K562 (cell line): ENCODE results near the gene NAA50.

Source experiments
- ARNT ChIP-seq, 2 experiments: fragments of 450-650 bp; IDR thresholded peaks; 2 replicates each; pipeline ENCODE4 v1.6.1; 2016; ENCODE audit warnings: mild to moderate bottlenecking in 1 of 2
- ATF7 ChIP-seq: fragments of 450-650 bp; IDR thresholded peaks from 2 replicates; pipeline ENCODE4 v1.7.1; 2014; ENCODE audit warnings: mild to moderate bottlenecking, moderate library complexity
- HNRNPK ChIP-seq: fragments of 200-400 bp; formaldehyde crosslinking; IDR thresholded peaks from one replicate; pipeline ENCODE4 v1.6.1; 2018; ENCODE audit warnings: mild to moderate bottlenecking, low read depth, low read length; ENCODE audit not compliant: poor library complexity, severe bottlenecking
- MAFG ChIP-seq: fragments of 450-650 bp; conservative IDR thresholded peaks from 2 replicates; pipeline ENCODE4 v1.6.1; 2016; ENCODE audit warnings: missing genetic modification characterization, missing compliant biosample characterization
- NCOA1 ChIP-seq: fragments of 450-650 bp; IDR thresholded peaks from 2 replicates; pipeline ENCODE4 v1.6.1; 2016; ENCODE audit warnings: low read depth
- TARDBP ChIP-seq: fragments of 450-650 bp; IDR thresholded peaks from 2 replicates; pipeline ENCODE4 v1.6.1; 2016
- TF ChIP-seq, protein P1 (sequence below), 2 experiments: fragments of 450-650 bp in 1 of 2; sonication (generic) in 1 of 2; formaldehyde crosslinking in 1 of 2; IDR thresholded peaks in 1 of 2; conservative IDR thresholded peaks in 1 of 2; 2 replicates each; pipeline versions ENCODE4 v1.6.1 to v1.8.1; 2016 to 2023; ENCODE audit warnings: mild to moderate bottlenecking in 2 of 2, moderate library complexity in 2 of 2, inconsistent platforms in 1 of 2, missing genetic modification reagents in 1 of 2
- TF ChIP-seq, protein P2 (sequence below), 3 experiments: IDR thresholded peaks in 2 of 3; conservative IDR thresholded peaks in 1 of 3; 2 replicates each; pipeline ENCODE4 v1.5.1; 2011 to 2012; ENCODE audit warnings: low read length in 3 of 3, mild to moderate bottlenecking in 3 of 3, control low read depth in 2 of 3, improper control_type of control experiment in 1 of 3, inconsistent platforms in 1 of 3, low read depth in 1 of 3, mixed read lengths in 1 of 3, moderate library complexity in 1 of 3; ENCODE audit not compliant: insufficient read depth in 2 of 3

DNA sequence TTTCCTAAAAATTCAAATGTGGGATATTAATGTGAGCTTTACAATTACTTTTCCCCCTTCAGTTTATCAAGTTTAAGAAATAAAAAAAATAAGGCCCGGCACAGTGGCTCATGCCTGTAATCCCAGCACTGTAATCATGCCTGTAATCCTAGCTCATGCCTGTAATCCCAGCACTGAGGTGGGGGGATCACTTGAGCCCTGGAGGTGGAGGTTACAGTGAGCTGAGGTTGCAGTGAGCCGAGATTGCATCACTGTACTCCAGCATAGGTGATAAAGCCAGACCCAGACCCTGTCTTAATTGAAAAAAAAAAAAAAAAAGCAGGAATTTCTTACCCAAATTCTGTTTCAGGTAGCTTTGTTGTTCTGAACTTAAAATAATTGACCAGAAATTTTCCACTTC, 18.6 kb upstream of the NAA50 start:
- TF ChIP-seq, protein P1, sequence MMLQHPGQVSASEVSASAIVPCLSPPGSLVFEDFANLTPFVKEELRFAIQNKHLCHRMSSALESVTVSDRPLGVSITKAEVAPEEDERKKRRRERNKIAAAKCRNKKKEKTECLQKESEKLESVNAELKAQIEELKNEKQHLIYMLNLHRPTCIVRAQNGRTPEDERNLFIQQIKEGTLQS (IDR thresholded peaks at IDR 0.05), result no peak; the same call in 1 of the 2 replicates
- TF ChIP-seq, protein P1 (CRISPR knock-in tag; conservative IDR thresholded peaks at IDR 0.05), result no peak
- no peak for TF ChIP-seq NCOA1
- no peak for TF ChIP-seq TARDBP
- TF ChIP-seq MAFG (tag), result no peak
- no peak for TF ChIP-seq HNRNPK
- TF ChIP-seq ATF7, result no peak
- TF ChIP-seq, protein P2, sequence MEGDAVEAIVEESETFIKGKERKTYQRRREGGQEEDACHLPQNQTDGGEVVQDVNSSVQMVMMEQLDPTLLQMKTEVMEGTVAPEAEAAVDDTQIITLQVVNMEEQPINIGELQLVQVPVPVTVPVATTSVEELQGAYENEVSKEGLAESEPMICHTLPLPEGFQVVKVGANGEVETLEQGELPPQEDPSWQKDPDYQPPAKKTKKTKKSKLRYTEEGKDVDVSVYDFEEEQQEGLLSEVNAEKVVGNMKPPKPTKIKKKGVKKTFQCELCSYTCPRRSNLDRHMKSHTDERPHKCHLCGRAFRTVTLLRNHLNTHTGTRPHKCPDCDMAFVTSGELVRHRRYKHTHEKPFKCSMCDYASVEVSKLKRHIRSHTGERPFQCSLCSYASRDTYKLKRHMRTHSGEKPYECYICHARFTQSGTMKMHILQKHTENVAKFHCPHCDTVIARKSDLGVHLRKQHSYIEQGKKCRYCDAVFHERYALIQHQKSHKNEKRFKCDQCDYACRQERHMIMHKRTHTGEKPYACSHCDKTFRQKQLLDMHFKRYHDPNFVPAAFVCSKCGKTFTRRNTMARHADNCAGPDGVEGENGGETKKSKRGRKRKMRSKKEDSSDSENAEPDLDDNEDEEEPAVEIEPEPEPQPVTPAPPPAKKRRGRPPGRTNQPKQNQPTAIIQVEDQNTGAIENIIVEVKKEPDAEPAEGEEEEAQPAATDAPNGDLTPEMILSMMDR (IDR thresholded peaks at IDR 0.05 in 2 of 3, conservative IDR thresholded peaks at IDR 0.05 in 1 of 3; ENCODE audit: insufficient read depth in 2 of 3, low read depth in 1 of 3, low read length in 3 of 3), result no peak
- TF ChIP-seq ARNT (IDR thresholded peaks at IDR 0.05), result no peak
